Measurements from ENCODE around the gene YWHAQ. TPM values are rescaled to one million over a fixed set of nuclear protein-coding genes. Genes with fewer than 3 reads are reported as not detected.

Gene YWHAQ
- total and polyA plus RNA-seq, 9 of the 15 experiments (the other 6 are each of a cell fraction or from before 2014, with no cell fraction given) = 63.1 to 359 (median 203) TPM

DNA sequence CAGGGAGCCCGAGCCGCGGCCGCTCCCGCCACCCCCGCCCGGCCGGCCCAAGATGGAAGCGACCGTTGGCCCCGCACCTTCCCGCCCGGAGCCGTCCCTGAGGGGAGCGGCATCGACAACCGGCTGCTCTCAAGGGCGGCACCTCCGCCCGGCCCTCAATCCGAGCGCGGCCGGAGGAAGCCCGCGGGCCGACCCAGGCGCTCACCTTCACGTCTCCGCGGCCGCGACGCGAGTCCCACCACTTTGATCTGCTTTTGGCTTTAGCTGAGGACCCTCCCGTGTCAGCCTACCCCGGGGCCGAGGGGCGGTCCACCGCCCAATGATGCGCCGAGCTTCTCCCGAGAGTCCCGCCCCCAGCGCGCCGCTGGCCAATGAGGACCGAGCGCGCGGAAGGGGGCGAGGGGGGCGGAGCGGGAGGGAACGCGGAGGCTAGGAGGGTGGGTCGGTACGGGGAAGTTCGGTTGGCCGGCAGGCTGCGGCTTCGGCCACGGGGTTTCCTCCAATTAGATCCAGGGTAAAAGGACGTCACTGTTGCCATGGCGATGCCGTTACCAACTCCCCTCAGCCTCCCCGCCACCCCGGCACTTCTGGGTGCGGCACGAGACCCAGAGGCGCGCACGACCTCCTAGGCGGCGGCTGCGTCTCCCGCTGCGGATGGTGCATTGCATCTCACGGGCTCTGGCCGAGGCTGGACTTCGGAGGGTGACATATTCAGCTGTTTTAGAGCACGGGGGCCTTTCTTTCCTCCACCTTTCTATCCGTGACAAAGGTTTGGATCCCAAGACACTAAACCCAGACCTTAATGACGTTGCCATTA lies at the start of gene YWHAQ (continued):
- TF ChIP-seq, protein P1, sequence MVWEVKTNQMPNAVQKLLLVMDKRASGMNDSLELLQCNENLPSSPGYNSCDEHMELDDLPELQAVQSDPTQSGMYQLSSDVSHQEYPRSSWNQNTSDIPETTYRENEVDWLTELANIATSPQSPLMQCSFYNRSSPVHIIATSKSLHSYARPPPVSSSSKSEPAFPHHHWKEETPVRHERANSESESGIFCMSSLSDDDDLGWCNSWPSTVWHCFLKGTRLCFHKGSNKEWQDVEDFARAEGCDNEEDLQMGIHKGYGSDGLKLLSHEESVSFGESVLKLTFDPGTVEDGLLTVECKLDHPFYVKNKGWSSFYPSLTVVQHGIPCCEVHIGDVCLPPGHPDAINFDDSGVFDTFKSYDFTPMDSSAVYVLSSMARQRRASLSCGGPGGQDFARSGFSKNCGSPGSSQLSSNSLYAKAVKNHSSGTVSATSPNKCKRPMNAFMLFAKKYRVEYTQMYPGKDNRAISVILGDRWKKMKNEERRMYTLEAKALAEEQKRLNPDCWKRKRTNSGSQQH (CRISPR knock-in tag; IDR thresholded peaks at IDR 0.05) = no peak
- no peak for TF ChIP-seq ZSCAN32 (CRISPR knock-in tag; IDR thresholded peaks at IDR 0.05)
- TF ChIP-seq, protein P2, sequence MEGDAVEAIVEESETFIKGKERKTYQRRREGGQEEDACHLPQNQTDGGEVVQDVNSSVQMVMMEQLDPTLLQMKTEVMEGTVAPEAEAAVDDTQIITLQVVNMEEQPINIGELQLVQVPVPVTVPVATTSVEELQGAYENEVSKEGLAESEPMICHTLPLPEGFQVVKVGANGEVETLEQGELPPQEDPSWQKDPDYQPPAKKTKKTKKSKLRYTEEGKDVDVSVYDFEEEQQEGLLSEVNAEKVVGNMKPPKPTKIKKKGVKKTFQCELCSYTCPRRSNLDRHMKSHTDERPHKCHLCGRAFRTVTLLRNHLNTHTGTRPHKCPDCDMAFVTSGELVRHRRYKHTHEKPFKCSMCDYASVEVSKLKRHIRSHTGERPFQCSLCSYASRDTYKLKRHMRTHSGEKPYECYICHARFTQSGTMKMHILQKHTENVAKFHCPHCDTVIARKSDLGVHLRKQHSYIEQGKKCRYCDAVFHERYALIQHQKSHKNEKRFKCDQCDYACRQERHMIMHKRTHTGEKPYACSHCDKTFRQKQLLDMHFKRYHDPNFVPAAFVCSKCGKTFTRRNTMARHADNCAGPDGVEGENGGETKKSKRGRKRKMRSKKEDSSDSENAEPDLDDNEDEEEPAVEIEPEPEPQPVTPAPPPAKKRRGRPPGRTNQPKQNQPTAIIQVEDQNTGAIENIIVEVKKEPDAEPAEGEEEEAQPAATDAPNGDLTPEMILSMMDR (IDR thresholded peaks at IDR 0.05 in 2 of 3, conservative IDR thresholded peaks at IDR 0.05 in 1 of 3; ENCODE audit: insufficient read depth in 2 of 3, low read depth in 1 of 3, low read length in 3 of 3) = no peak
- TF ChIP-seq NR2C2 (CRISPR knock-in tag; IDR thresholded peaks at IDR 0.05) = peak; percentile 71
- TF ChIP-seq NR2C2 (tag; IDR thresholded peaks at IDR 0.05) = peak; percentile 60; the same call in 1 of the 2 replicates
- no peak for TF ChIP-seq MED1 (CRISPR knock-in tag; IDR thresholded peaks at IDR 0.05; ENCODE audit: borderline replicate concordance)
- no peak for TF ChIP-seq CCAR2 (IDR thresholded peaks at IDR 0.05; ENCODE audit: low read depth, low read length)
- TF ChIP-seq, protein P3, sequence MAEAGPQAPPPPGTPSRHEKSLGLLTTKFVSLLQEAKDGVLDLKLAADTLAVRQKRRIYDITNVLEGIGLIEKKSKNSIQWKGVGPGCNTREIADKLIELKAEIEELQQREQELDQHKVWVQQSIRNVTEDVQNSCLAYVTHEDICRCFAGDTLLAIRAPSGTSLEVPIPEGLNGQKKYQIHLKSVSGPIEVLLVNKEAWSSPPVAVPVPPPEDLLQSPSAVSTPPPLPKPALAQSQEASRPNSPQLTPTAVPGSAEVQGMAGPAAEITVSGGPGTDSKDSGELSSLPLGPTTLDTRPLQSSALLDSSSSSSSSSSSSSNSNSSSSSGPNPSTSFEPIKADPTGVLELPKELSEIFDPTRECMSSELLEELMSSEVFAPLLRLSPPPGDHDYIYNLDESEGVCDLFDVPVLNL (CRISPR knock-in tag; IDR thresholded peaks at IDR 0.05; ENCODE audit: low read depth) = peak; percentile 24; the same call in 1 of the 2 replicates
- TF ChIP-seq DDX20 (tag; IDR thresholded peaks at IDR 0.05; ENCODE audit: low read depth) = no peak
- no peak for TF ChIP-seq ZNF165 (CRISPR knock-in tag; IDR thresholded peaks at IDR 0.05; ENCODE audit: borderline replicate concordance)
- no peak for TF ChIP-seq IFI16 (CRISPR knock-in tag; IDR thresholded peaks at IDR 0.05)
- TF ChIP-seq ARID1B (IDR thresholded peaks at IDR 0.05) = peak; percentile 27; the same call in 1 of the 2 replicates
- no peak for TF ChIP-seq ZNF311 (CRISPR knock-in tag; IDR thresholded peaks at IDR 0.05)
- TF ChIP-seq ZBTB7A (IDR thresholded peaks at IDR 0.05; ENCODE audit: borderline replicate concordance, control insufficient read depth, low read depth, low read length) = peak; percentile 97
- TF ChIP-seq GATAD2B (IDR thresholded peaks at IDR 0.05; ENCODE audit: borderline replicate concordance) = no peak
- no peak for TF ChIP-seq ARID2 (IDR thresholded peaks at IDR 0.05)
- TF ChIP-seq BCOR (IDR thresholded peaks at IDR 0.05) = peak; percentile 45; the same call in 1 of the 2 replicates
- no peak for TF ChIP-seq ZNF586 (CRISPR knock-in tag; conservative IDR thresholded peaks at IDR 0.05)
- TF ChIP-seq TCF3 (CRISPR knock-in tag; IDR thresholded peaks at IDR 0.05) = no peak
- TF ChIP-seq PCBP2 (IDR thresholded peaks at IDR 0.05; ENCODE audit: low read depth, low read length, poor library complexity, severe bottlenecking) = no peak
- peak in 2 of 3 experiments; percentile 56 to 82 for TF ChIP-seq YY1 (IDR thresholded peaks at IDR 0.05; ENCODE audit: borderline replicate concordance in 1 of 3, control insufficient read depth in 1 of 3, extremely low read depth in 1 of 3, insufficient read depth in 3 of 3, insufficient read length in 1 of 3, insufficient replicate concordance in 2 of 3, low read depth in 1 of 3, low read length in 2 of 3)
- TF ChIP-seq POLR2AphosphoS5 (IDR thresholded peaks at IDR 0.05; ENCODE audit: control insufficient read depth, insufficient read depth, low read depth, low read length) = peak; percentile 82
- no peak for TF ChIP-seq ZKSCAN1 (IDR thresholded peaks at IDR 0.05; ENCODE audit: low read depth, low read length)

Data from K562 (cell line).